ENCODE data around the gene PTGR1.
"Not testable (repeated sequence)": the region's sequence is repeated elsewhere in the genome, so short reads cannot be mapped to it uniquely, and the experiment has no call there.

Gene PTGR1

DNA sequence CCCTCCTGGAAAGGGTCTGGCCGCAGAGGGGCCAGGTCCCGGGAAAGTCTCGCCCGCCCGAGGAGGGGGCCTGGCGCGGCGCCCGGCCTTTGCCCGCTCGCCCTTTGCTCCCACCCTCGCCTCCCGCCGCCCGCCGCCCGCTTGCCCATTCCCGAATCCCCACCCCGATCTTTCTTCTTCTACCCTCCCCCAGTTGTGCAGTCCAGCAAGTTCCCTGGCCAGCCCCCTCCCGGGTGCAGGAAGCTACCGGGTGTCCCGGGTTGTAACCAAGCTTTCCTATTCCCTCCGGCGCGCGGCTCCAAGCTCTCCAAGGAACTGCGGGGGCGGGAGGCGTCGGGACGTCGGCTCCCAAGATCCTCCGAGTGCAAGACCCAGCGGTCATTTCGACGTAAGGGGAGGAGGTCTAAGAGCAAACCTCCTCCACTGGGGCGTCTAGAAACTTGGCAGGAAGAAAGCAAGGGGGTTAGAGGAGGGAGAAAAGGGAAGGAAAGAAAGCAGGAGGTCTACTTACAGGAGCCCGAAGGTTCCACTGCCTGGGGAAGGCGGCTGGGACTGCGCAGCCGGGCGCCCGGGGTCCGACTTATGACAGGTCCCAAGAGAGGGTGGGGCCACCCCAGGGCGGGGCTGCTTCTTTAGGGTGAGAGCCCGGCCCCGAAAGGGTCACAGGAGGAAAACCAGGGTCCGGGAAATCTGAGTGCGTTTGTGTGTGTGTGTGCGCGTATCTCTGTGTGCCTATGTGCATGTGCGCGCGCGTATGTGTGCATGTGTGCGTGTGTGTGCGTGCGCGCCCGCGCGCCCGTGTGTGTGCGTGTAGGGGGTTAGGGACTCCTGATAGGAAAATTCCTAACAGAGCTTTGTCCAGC is at the start of gene PTGR1:
PTGR1 (minus strand) TSS at position 556 of the 863 bp plus-strand sequence. CDS start 2,225 bp downstream, outside the sequence.
- peak in 55 of 56 donors; percentile 1 to 82 (median 50) for DNase-seq

DNA sequence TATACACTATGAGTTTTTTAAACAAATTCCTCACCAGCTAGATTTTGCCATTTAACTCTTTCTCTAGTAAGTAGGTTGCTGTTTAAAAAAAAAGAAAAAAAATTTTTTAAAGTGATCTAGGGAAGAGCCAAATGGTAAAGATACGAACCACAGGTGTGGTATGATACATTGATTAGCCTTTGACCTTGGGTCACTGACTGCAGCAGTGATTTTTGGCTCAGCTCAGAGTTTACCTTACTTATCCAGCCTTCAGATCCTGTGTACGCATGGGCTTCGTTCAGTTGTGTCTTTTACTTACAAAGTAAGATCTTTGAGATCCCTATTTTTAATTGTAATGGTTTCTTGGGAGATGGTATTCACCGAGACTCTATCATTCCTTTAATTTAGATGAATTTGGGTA is 49.6 kb upstream of the PTGR1 start:
- no peak for DNase-seq

DNA sequence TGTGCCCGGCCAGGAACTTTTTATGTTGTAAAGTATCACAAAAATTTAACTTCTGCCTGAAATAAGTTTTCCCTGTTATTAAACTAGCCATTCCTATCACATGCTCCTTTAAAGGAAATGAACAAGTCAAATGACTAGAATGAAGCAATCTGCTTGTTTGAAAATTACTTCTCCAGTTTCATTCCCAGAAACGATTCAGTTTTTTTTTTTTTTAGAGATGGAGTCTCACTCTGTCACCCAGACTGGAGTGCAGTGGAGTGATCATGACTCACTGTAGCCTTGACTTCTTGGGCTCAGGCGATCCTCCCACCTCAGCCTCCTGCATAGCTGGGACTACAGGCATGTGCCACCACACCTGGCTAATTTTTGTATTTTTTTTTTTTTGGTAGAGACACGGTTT is 48.6 kb upstream of the PTGR1 start:
- DNase-seq: no peak

DNA sequence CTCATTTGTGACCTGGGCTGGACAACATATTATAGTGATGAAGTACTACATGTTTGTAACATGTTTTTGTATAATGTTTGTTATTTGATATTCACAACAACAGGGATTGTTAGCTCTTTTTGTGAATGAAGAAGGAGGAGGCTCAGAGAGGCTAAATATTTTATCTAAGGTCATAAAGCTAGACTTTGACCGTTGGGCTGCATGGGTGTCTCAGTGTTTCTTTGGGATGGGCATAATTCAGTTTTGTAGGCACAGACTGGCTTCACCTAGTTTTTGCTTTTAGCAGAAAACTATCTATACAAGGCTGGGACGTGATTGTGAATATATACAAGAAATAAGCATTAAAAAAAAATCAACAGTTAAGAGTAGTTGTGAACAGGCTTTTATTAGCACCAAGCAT is 47.0 kb upstream of the PTGR1 start:
- no peak for DNase-seq

DNA sequence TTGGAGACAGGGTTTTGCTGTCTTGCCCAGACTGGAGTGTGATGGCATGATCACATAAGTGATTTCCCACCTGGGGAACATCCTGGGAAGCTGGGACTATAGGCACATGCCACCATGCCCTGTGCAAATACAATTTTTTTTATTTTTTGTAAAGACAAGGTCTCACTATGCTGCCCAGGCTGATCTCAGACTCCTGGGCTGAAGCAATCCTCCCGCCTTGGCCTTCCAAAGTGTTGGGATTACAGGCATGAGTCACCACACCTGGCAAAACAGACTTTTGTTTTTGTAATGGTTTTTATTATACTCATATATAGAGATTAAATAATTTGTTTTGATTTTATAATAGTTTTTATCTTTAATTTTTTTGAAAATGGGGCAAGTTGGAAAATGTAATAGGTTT is 46.4 kb upstream of the PTGR1 start:
- no peak for DNase-seq

DNA sequence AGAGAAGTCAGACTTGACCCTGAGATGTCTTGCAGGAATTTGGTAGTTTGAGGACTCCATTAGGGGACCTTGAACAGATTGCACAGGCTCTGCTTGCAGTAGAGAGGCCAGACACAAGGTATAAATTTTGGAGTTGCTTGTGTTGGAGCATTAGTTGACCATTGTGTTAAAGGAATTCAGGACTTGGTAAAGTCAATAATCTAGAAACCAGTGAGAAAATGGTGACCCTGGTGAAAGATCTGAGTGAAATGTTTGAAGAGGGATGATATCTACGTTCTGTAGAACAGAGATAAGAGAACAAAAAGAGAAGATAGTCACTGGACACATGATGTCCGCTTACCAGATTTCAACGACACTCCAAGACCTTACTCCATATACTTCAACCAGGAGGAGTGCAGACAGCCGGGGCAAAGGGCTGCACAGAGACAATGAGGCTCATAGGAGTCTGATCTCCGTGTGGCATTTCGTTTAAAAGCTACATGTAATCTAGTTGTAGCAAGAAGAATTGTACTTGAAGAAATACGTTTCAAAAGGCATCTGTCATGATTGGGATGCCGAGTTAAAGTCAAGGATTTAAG is 44.8 kb upstream of the PTGR1 start:
- no peak for DNase-seq

DNA sequence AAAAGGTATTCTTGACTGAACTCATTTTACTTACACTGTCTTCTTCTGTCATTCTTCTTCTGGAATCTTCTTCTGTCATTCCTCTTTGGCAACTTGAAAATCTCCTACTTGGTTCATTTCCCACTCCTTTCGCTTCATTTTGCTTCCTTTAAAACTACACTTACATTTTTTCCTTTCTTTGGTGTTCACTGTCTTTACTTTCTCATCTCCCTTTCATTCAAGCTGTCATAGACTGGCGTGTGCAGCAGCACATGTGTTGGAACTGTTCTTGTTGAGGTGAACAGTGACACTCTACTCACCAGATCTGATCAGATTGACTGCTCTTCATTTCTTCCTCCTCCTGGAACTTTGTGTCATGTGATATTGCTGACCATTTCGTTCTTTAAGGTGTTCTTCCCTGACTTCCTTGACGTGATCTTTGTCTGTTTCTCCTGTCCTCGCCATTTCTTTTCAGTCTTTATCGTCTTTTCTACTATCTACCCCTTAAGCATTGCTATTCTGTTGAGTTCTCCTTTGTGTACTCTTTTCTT is 38.0 kb upstream of the PTGR1 start:
- DNase-seq: no peak

DNA sequence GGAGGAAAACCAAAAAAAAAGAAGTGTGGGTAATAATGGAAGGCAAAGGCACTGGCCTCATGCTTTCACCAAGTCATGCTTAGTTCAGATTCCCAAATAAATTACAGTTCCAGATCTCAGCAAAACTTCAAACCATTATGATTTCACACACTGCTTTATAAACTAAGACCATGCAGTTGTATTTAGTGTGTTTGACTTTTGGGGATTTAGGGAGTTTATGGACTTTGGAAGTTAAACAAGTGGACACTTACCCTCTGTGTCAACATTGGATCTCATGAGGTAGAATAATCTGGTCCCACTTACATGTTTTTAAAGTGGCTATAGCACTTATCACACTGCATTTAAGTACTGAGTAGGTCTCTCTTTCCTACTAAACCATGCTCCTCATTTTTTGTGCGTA is 35.4 kb upstream of the PTGR1 start:
- DNase-seq: no peak

DNA sequence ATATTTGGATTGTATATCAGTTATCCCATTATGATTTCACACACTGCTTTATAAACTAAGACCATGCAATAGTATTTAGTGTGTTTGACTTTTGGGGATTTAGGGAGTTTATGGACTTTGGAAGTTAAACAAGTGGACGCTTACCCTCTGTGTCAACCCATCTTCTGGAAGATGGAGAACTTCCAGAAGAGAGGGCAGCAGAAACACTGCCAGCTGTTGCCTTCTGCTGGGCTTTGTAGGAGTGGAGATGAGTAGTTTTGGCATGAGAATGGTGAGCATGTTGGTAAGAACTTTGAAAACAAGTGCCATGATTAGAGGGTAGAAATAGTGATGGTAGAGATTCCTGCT is 33.9 kb upstream of the PTGR1 start:
- DNase-seq: no peak

DNA sequence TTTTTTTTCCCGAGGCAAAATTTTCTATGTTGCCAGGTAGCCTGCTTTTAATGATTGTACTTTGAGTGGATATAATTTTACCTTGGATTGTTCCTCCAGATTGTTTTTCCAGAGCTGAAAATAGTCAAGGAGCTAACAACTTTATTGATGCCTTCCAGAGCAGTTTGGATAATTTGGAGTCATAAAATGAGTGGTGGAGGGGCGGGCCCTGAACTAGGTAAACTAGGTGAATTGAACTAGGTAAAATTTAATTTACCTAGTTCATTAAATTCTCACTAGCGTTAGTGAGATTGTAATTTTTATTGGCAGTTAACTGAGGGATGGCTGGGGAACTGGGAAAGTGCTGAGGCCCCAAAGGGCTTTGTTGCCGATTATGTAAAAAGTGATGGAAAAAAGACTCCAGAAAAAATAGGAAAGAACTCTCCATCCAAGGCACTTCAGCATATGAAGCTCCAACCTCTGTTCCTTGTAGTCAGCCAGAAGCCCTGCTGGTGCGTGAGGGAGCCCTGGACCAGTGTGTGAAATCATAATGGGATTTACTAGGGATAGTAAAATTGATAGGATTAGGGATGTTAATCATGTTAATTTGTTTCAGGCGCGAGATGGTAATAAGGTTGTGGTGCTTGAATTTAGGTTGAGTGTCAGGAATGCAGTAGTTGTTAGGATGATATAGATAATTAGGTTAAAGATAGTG is 33.4 kb upstream of the PTGR1 start:
- no peak for DNase-seq

DNA sequence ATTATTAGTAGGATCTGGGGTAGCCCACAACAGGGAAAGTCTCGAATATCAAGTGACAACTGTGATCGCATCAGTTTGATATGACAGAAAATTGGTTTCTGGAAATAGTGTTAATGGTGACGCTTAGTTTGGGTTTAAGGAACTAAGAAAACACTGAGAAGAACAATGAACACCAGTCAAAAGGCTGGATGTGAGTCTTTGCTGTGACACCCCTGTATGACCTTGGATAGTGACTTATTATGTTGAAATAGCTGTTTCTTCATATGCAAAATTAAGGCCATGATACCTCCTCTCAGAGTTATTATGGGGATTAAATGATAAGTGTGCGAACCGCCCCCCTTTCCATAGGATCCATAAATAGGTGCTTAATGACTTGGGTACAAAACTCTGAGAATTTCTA is 32.6 kb upstream of the PTGR1 start:
- DNase-seq: no peak

DNA sequence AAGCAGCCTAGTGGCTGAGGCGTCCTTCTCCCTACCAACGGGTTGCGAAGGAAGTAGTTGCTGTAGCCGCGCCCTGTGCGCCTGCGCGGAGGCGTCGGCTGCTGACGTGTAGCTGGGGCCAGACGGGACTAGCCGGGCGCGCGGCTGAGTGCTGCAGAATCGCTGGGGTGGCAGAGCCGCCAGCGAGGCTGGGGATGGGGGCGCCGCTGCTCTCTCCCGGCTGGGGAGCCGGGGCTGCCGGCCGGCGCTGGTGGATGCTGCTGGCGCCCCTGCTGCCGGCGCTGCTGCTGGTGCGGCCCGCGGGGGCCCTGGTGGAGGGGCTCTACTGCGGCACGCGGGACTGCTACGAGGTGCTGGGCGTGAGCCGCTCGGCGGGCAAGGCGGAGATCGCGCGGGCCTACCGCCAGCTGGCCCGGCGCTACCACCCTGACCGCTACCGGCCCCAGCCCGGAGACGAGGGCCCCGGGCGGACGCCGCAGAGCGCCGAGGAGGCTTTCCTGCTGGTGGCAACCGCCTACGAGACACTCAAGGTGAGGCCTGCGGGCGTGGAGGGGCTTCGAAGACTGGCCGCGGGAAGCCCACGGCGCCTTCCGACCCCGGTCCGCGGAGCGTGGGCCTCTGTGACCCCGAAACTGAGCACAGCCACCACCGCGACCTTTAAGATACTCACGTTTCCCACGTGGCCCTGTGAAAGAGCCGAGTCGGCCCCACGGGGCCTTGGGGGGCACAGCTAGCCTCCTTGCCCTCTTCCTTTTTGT is 31.9 kb upstream of the PTGR1 start, which contains the start of gene DNAJC25:
DNAJC25 (plus strand) TSS at position 121 of the 758 bp plus-strand sequence; CDS start at position 195, 74 bp downstream.
- DNase-seq: peak; percentile 62 to 98 (median 95)

DNA sequence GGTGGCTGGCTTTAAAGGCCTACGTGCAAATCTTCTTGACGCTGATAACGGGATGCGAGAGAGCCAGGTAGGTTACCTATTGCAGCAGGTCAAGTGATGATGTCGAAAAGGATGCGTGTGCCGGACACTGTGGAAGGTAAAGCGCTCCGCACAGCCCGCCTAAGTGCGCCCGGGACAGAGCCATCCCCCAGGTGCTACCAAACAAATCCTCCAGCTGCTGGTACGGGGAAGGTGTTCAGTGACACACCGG is 31.4 kb upstream of the PTGR1 start:
- DNase-seq: no peak

DNA sequence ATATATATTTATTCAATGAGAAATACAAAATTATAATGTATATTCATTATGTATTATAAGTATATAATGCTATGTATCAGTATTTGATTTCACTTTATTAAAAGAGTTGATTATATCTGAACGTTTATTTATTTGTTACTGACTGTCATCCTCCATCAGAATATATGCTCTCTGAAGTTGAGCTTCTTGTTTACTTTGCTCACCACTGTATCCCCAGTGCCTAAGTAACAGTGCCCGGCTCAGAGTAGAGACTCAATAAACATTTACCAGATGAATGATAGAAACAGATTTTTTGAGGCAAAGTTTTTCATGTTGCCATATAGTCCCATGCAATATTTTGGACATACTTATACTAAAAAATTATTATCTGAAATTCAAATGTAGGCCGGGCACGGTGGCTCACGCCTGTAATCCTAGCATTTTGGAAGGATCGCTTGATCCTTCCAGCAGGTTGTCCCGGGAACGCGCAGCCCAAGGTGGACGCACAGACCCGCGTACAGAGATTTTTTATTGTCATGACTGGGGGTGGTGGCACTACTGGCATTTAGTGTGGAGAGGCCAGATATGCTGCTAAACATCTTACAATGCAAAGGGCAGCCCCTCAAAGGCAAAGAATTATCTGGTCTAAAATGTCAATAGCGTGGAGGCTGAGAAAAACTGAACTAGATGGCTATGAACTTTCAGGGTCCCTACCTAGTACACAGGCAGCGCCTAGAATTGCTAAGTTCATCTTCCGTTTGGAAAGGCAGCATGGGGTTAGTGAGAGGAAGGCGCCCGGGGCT is 30.9 kb upstream of the PTGR1 start:
- DNase-seq: peak in 7 of 56 donors; percentile 2 to 37 (median 27)

DNA sequence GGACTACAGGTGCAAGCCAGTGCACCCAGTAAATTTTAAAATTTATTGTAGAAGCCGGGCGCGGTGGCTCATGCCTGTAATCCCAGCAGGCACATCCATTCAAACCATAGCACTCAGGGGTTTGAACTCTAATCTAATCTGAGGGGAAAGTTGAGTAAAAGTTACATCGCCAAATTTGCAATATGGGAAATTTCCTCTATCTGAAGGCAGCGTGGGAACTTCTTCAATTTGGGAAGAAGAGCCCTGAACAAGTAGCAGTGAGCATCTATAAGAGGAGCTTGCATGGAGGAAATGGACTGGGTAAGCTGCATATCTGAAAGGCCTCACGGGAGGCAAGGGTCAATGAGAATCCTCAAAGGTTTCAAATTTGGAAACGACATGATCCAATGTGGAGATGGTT is 29.0 kb upstream of the PTGR1 start:
- no peak for DNase-seq

DNA sequence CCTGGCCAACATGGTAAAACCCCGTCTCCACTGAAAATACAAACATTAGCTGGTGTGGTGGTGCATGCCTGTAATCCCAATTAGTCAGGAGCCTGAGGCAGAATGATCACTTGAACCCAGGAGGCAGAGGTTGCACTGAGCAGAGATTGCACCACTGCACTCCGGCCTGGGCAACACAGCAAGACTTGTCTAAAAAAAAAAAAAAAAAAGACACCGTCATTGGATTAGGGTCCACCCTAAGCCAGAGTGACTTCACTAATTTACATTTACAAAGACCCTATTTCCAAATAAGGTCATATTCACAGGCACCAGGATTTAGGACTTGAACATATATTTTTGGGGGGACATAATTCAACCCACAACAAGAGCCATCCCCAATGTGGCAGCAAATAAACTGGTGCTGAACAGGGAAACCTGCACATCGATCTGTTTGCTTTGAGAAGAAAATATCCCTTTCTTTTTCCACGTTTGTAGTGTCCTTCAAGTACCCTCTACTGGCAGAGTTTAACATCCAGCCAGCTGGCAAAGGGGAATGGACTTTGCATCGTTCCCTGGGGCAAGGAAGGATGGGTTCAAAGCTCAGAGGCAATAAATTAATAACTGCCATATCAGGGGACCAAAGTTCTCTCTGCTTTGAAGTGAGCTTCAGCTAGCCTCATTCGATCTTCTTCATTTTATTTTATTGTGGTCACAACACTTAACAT is 28.0 kb upstream of the PTGR1 start:
- DNase-seq: no peak

DNA sequence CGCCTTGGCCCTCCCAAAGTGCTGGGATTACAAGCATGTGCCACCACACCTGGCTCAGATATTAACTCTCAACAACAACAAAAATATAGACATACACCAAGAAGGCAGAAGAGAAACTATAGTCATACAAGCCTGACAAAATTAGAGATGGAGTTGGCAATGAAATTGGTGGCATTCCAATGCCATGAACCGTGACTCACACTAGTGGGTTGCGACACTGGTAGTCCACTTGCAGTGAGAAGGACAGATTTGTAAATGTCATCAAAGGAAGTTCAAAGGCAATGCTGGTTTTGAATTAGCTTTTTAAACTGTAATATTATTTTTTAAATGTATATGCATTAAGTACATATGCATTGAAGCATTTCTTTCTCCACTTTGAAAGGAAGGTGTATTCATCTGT is 23.2 kb upstream of the PTGR1 start:
- DNase-seq: no peak

DNA sequence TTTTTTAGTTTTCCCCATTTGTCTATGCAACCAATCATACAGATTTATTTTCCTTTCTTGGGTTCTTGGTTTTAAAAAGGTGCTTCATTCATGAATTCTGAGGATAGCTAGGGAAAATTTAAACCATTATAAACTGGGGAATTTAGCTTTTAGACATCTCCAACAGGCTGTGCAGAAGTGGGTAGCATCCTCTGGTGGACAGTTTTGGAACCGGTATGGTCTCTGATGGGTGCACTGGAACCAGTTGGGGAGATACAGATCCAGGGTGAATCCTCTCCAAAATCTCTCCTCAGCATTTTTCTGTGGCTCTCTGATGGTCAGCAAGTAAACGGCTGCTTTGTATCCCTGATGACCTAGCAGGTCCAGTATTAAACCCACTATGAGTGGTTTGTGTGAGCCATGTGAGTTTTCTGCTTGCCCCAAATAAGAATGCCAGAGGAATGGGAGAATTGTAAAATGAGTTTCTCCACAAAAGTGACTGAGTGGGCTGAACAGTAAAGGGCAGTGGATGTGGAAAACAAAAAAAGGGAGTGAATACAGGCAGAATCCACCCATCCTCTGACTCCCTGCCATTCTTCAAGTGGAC is 22.5 kb upstream of the PTGR1 start:
- peak in 20 of 56 donors; percentile 0 to 29 (median 6) for DNase-seq

DNA sequence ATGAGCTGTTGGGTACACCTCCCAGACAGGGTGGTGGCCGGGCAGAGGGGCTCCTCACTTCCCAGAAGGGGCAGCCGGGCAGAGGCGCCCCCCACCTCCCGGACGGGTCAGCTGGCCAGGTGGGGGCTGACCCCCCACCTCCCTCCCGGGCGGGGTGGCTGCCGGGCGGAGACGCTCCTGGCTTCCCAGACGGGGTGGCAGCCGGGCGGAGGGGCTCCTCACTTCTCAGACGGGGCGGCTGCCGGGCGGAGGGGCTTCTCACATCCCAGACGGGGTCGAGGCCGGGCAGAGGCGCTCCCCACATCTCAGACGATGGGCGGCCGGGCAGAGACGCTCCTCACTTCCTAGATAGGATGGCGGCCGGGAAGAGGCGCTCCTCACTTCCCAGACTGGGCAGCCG is 17.9 kb upstream of the PTGR1 start:
- DNase-seq: not testable (repeated sequence)

DNA sequence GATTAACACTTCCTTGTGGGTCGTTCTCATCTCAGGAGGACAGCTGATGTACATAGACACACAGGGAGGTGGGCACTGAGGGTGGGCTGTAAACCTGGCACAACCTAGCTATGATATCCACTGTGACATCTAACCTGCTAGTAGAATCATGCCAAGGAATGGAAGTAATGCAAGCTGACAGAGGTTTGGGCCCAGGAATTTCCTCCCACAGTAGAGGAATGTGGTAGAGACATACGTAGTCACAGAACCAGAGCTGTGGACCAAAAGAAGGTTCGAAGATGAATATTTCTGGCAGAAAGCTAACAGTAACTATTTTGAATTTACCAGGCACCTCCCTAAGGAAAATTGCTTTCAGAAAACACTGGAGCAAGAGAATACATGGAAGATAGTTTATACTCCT is 16.5 kb upstream of the PTGR1 start:
- no peak for DNase-seq

Data from nucleus accumbens (tissue), 56 donors.